H1 (cell line): Measurements from ENCODE around the gene MAP7. TPM values are rescaled to one million over a fixed set of nuclear protein-coding genes. Genes with fewer than 3 reads are reported as not detected.

ENCODE experiments used
- CTCF ChIA-PET: fragments of 300-600 bp; sonication (Branson Sonifier 250); formaldehyde crosslinking; loops from one replicate; lab custom pipeline; 2021; ENCODE audit not compliant: partially characterized antibody; lab: Charles Lee
- POLR2A ChIA-PET: fragments of 300-600 bp; sonication (Branson Sonifier 250); formaldehyde crosslinking; loops from one replicate; lab custom pipeline; 2021; ENCODE audit warnings: inconsistent platforms; ENCODE audit not compliant: partially characterized antibody; lab: Charles Lee
- DNase-seq, 2 experiments: peaks; one replicate each; pipeline versions ENCODE4 v3.0.0 to v3.0.0-alpha.2; 2010 to 2022; ENCODE audit warnings: low spot score in 2 of 2, low read depth in 1 of 2, mixed read lengths in 1 of 2
- FAIRE-seq: peaks from 2 replicates; lab custom pipeline; 2011; peaks lifted over from hg19 to GRCh38; lab: Jason Lieb, UNC
- H2AFZ ChIP-seq: 2 replicates; pipeline ENCODE4 v1.8.1; 2012; ENCODE audit warnings: low read length, inconsistent platforms
- H2AK5ac ChIP-seq: 2 replicates; pipeline ENCODE4 v1.6.1; 2013; ENCODE audit warnings: low read depth, low read length
- H2BK120ac ChIP-seq: replicated peaks from 2 replicates; pipeline ENCODE3; 2013; ENCODE audit warnings: low read depth, low read length, inconsistent platforms
- H2BK12ac ChIP-seq: 2 replicates; pipeline ENCODE4 v1.6.1; 2013; ENCODE audit warnings: low read depth, low read length
- H2BK15ac ChIP-seq: 2 replicates; pipeline ENCODE4 v1.6.1; 2013; ENCODE audit warnings: low read length
- H2BK20ac ChIP-seq: 2 replicates; pipeline ENCODE4 v1.6.1; 2013; ENCODE audit warnings: low read length
- H2BK5ac ChIP-seq: 2 replicates; pipeline ENCODE4 v1.6.1; 2013; ENCODE audit warnings: low read depth, low read length
- H3K14ac ChIP-seq: 2 replicates; pipeline ENCODE4 v1.6.1; 2013; ENCODE audit warnings: inconsistent platforms; ENCODE audit not compliant: insufficient read length
- H3K18ac ChIP-seq: 2 replicates; pipeline ENCODE4 v1.6.1; 2013; ENCODE audit warnings: low read length; ENCODE audit errors: extremely low read depth
- H3K23ac ChIP-seq: 2 replicates; pipeline ENCODE4 v1.6.1; 2013; ENCODE audit warnings: inconsistent platforms; ENCODE audit not compliant: insufficient read length
- H3K23me2 ChIP-seq: 2 replicates; pipeline ENCODE4 v1.6.1; 2013; ENCODE audit warnings: low read depth, low read length
- H3K27ac ChIP-seq: 2 replicates; pipeline ENCODE4 v1.6.1; 2011; ENCODE audit warnings: low read depth, low read length, inconsistent platforms
- H3K27me3 ChIP-seq, 4 experiments: replicated peaks in 1 of 4; 1 replicate in 1 of 4; 2 replicates in 3 of 4; pipeline versions ENCODE4 v1.6.1 to v1.8.1; 2011 to 2013; ENCODE audit warnings: low read length in 3 of 4, mild to moderate bottlenecking in 3 of 4, inconsistent platforms in 2 of 4, mixed read lengths in 2 of 4, moderate library complexity in 1 of 4; ENCODE audit not compliant: control insufficient read depth in 3 of 4, insufficient read depth in 3 of 4; ENCODE audit errors: extremely low read depth in 1 of 4
- H3K36me3 ChIP-seq, 4 experiments: 2 replicates each; pipeline versions ENCODE4 v1.6.1 to v1.8.1; 2011 to 2013; ENCODE audit warnings: mild to moderate bottlenecking in 4 of 4, low read length in 3 of 4, moderate library complexity in 2 of 4, control low read depth in 1 of 4, inconsistent platforms in 1 of 4; ENCODE audit not compliant: insufficient read depth in 4 of 4, control insufficient read depth in 2 of 4
- H3K4ac ChIP-seq: replicated peaks from 2 replicates; pipeline ENCODE3; 2013; ENCODE audit warnings: low read length, low read depth, mixed read lengths, inconsistent platforms; ENCODE audit not compliant: insufficient read length
- H3K4me1 ChIP-seq, 4 experiments: replicated peaks in 1 of 4; 1 replicate in 1 of 4; 2 replicates in 3 of 4; pipeline versions ENCODE4 v1.6.1 to v1.8.1; 2011 to 2013; ENCODE audit warnings: low read length in 3 of 4, inconsistent platforms in 2 of 4, mixed read lengths in 1 of 4; ENCODE audit not compliant: insufficient read depth in 4 of 4, control insufficient read depth in 3 of 4
- H3K4me2 ChIP-seq, 2 experiments: 2 replicates each; pipeline versions ENCODE4 v1.6.1 to v1.8.1; 2011 to 2013; ENCODE audit warnings: low read depth in 2 of 2, low read length in 2 of 2, control low read depth in 1 of 2, inconsistent platforms in 1 of 2, mild to moderate bottlenecking in 1 of 2; ENCODE audit not compliant: insufficient read depth in 1 of 2
- H3K4me3 ChIP-seq, 4 experiments: fragments of 200-600, 300-600 bp in 1 of 4; sonication (generic), shearing (Covaris generic), sonication (Bioruptor Twin) in 1 of 4; 2 replicates each; pipeline versions ENCODE4 v1.5.1 to v1.8.1; 2011 to 2016; ENCODE audit warnings: low read length in 4 of 4, low read depth in 3 of 4, control low read depth in 2 of 4, inconsistent platforms in 2 of 4, mild to moderate bottlenecking in 2 of 4, mixed read lengths in 1 of 4, moderate library complexity in 1 of 4; ENCODE audit not compliant: insufficient read depth in 2 of 4; ENCODE audit errors: extremely low read depth in 1 of 4
- H3K56ac ChIP-seq: replicated peaks from 2 replicates; pipeline ENCODE3; 2013; ENCODE audit warnings: low read depth, mild to moderate bottlenecking, mixed read lengths, low read length, inconsistent platforms; ENCODE audit not compliant: insufficient read length
- H3K79me1 ChIP-seq: 2 replicates; pipeline ENCODE4 v1.6.1; 2013; ENCODE audit warnings: low read depth, low read length, control low read depth
- H3K79me2 ChIP-seq, 2 experiments: 2 replicates each; pipeline versions ENCODE4 v1.6.1 to v1.8.1; 2012 to 2013; ENCODE audit warnings: low read length in 2 of 2, mild to moderate bottlenecking in 2 of 2, inconsistent platforms in 1 of 2; ENCODE audit not compliant: insufficient read depth in 2 of 2, control insufficient read depth in 1 of 2
- H3K9ac ChIP-seq, 4 experiments: replicated peaks in 1 of 4; 1 replicate in 1 of 4; 2 replicates in 3 of 4; pipeline versions ENCODE4 v1.6.1 to v1.8.1; 2011 to 2013; ENCODE audit warnings: low read depth in 3 of 4, low read length in 3 of 4, control low read depth in 2 of 4, mild to moderate bottlenecking in 2 of 4, moderate library complexity in 2 of 4, inconsistent platforms in 1 of 4; ENCODE audit errors: extremely low read depth in 1 of 4
- H3K9me3 ChIP-seq, 2 experiments: 2 replicates each; pipeline versions ENCODE4 v1.6.1 to v1.8.1; 2012 to 2013; ENCODE audit warnings: mild to moderate bottlenecking in 2 of 2, moderate library complexity in 2 of 2, control low read depth in 1 of 2, inconsistent platforms in 1 of 2, low read depth in 1 of 2, low read length in 1 of 2, mixed read lengths in 1 of 2; ENCODE audit not compliant: insufficient read depth in 2 of 2
- H4K20me1 ChIP-seq, 2 experiments: replicated peaks in 1 of 2; 2 replicates each; pipeline versions ENCODE3 to v1.8.1; 2011 to 2013; ENCODE audit warnings: inconsistent platforms in 2 of 2, low read length in 2 of 2, mild to moderate bottlenecking in 1 of 2; ENCODE audit not compliant: insufficient read depth in 2 of 2, control insufficient read depth in 1 of 2
- H4K5ac ChIP-seq: 2 replicates; pipeline ENCODE4 v1.6.1; 2013; ENCODE audit warnings: low read length, low read depth, mixed read lengths, inconsistent platforms; ENCODE audit not compliant: insufficient read length
- H4K8ac ChIP-seq: 2 replicates; pipeline ENCODE4 v1.8.0; 2013; ENCODE audit warnings: mild to moderate bottlenecking, moderate library complexity, low read length, inconsistent platforms; ENCODE audit not compliant: insufficient read depth; ENCODE audit errors: extremely low read depth
- H4K91ac ChIP-seq: replicated peaks from 2 replicates; pipeline ENCODE3; 2013; ENCODE audit warnings: low read length, mixed read lengths, inconsistent platforms; ENCODE audit not compliant: insufficient read length
- BACH1 ChIP-seq: IDR thresholded peaks from 2 replicates; pipeline ENCODE4 v1.6.1; 2012; ENCODE audit warnings: low read length, improper control_type of control experiment
- CEBPB ChIP-seq: IDR thresholded peaks from 2 replicates; pipeline ENCODE4 v1.6.1; 2012; ENCODE audit warnings: low read depth, low read length
- CHD2 ChIP-seq: IDR thresholded peaks from 2 replicates; pipeline ENCODE4 v1.6.1; 2012; ENCODE audit warnings: low read length, improper control_type of control experiment
- CREB1 ChIP-seq: IDR thresholded peaks from 2 replicates; pipeline ENCODE4 v1.6.1; 2012; ENCODE audit warnings: inconsistent platforms
- EGR1 ChIP-seq: IDR thresholded peaks from 2 replicates; pipeline ENCODE4 v1.6.1; 2011; ENCODE audit warnings: low read depth, low read length, borderline replicate concordance
- FOSL1 ChIP-seq: IDR thresholded peaks from 2 replicates; pipeline ENCODE4 v1.6.1; 2011; ENCODE audit warnings: mild to moderate bottlenecking, low read depth, low read length, moderate library complexity; ENCODE audit not compliant: insufficient read depth
- JUND ChIP-seq: IDR thresholded peaks from 2 replicates; pipeline ENCODE4 v1.6.1; 2011; ENCODE audit warnings: mild to moderate bottlenecking, improper control_type of control experiment, low read length
- POLR2A ChIP-seq, 2 experiments: IDR thresholded peaks; 1 replicate in 1 of 2; 2 replicates in 1 of 2; pipeline ENCODE4 v1.6.1; 2011; ENCODE audit warnings: low read depth in 2 of 2, low read length in 2 of 2, mild to moderate bottlenecking in 2 of 2; ENCODE audit errors: control extremely low read depth in 1 of 2
- POLR2AphosphoS5 ChIP-seq: IDR thresholded peaks from 2 replicates; pipeline ENCODE4 v1.6.1; 2011; ENCODE audit warnings: low read depth, low read length
- RBBP5 ChIP-seq: IDR thresholded peaks from 2 replicates; pipeline ENCODE4 v1.7.1; 2012; ENCODE audit warnings: low read depth, mild to moderate bottlenecking, inconsistent platforms, low read length, moderate library complexity, borderline replicate concordance
- TAF7 ChIP-seq: optimal IDR thresholded peaks from 2 replicates; pipeline ENCODE3; 2011; ENCODE audit warnings: low read depth, mild to moderate bottlenecking, inconsistent platforms, low read length, moderate library complexity, borderline replicate concordance
- WGBS, 2 experiments: shearing (Covaris generic) in 1 of 2; methylation state at CpG; one replicate each; pipeline versions ENCODE4 v1.1.6 to v1.1.7; 2013 to 2015; ENCODE audit warnings: low lambda C conversion rate in 2 of 2, mixed read lengths in 2 of 2, inconsistent platforms in 1 of 2, low coverage in 1 of 2, missing lambda C conversion rate in 1 of 2; ENCODE audit not compliant: insufficient replicate concordance in 2 of 2, insufficient coverage in 1 of 2, insufficient read length in 1 of 2; ENCODE audit errors: extremely low coverage in 1 of 2, missing lambda C conversion rate in 1 of 2; 5-methylcytosine and 5-hydroxymethylcytosine counted together
- polyA plus RNA-seq, 7 experiments: library from polyadenylated mRNA; depleted of rRNA in 3 of 7; stranded (reverse) in 5 of 7; unstranded in 2 of 7; fragments of >200 nt in 5 of 7; fragments of 200-250 nt in 2 of 7; gene quantifications; 1 replicate in 5 of 7; 2 replicates in 1 of 7; 4 replicates in 1 of 7; pipeline versions ENCODE4 v1.2.1 to v1.2.3, GENCODE V29; 2011 to 2013; ENCODE audit warnings: missing spikeins in 2 of 7, mixed read lengths in 2 of 7
- total RNA-seq: library from RNA; stranded (reverse); fragmentation: NEBNext Ultra II Directional; extraction: Animal tissue kit (Norgen Biotek cat#: 25700); gene quantifications from 2 replicates; pipeline ENCODE4 v1.2.1, GENCODE V29; 2021
- TF ChIP-seq, protein P1 (sequence below): IDR thresholded peaks from 2 replicates; pipeline ENCODE4 v1.6.1; 2011; ENCODE audit warnings: low read depth, mild to moderate bottlenecking, low read length; ENCODE audit not compliant: insufficient read depth

The MAP7 gene
- total and polyA plus RNA-seq, 2 of the 8 experiments (the other 6 are each of a cell fraction or from before 2014, with no cell fraction given): 13.5 to 66.9 TPM

DNA sequence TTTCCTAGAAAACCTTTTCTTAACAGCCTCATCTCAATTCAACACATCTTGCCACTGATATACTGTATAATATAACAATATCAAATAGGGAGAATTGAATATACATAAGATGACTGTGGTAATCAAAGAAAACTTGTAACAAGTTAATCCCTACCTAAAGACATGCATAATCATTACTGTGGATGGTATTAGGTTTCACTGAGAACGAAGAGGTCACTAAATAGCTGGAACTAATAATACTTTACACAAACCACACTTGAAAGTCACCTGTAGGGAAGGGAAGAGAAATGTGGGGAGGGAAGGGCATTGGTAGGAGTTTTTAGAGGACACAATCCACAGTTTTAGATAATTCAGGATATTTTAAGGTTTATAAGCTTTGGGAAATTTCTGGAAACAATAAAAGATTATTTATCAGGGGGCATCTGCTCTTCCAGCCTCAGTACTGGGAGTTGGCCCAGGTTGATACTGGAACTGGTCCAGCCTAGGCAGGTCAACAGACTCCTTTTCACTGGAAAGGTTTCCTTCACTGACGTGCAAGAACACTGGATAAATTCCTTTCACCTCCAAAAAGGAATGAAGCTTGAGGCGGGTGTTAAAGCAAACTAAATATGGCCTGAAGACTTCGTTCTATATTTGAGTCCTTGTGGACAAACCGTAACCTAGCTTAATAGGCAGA lies 44.0 kb downstream of the MAP7 start:
- 72% methylated on average over 5 of the region's 5 CpGs; no CpG with 5 or more reads in 1 of the 2 experiments for WGBS, 2 experiments
- no peaks in the 10 kb centered on the region; the same call in 1 of the 2 replicates for H3K79me1 ChIP-seq

More for the DNA sequence above, 44.0 kb downstream of the MAP7 start:
- Histone ChIP-seq H3K79me2 (peaks cover 0 to 66% of the 10 kb centered on the region in 2 experiments; a peak in 3 of 4 replicates), H3K4me3 (no peak overlapping the region), H4K20me1 (no peaks in the 10 kb centered on the region), H3K18ac (no peak overlapping the region), H3K27me3 (no peaks in the 10 kb centered on the region), H3K14ac (no peak overlapping the region), H3K9me3 (no peaks in the 10 kb centered on the region), H2BK120ac (no peak overlapping the region), H2BK15ac (no peak overlapping the region), H4K5ac (no peak overlapping the region), H3K23ac (no peak overlapping the region), H2BK12ac (no peak overlapping the region), H4K91ac (no peak overlapping the region), H2AK5ac (no peak overlapping the region), H2BK20ac (no peak overlapping the region), H3K4me1 (peaks cover 0 to 25% (median 17%) of the 10 kb centered on the region in 4 experiments; a peak in 6 of 7 replicates), H3K56ac (no peak overlapping the region), H3K23me2 (no peaks in the 10 kb centered on the region), H3K4me2 (no peak overlapping the region), H3K27ac (no peak overlapping the region), H2BK5ac (no peak overlapping the region), H2AFZ (no peak overlapping the region), H4K8ac (no peak overlapping the region), H3K9ac (no peak overlapping the region), H3K36me3 (no peaks in the 10 kb centered on the region), H3K4ac (no peak overlapping the region)
- POLR2A ChIA-PET: interaction anchor here (0.6 kb wide), 1 partner anchor 189 kb away, joined by 3 read pairs; no protein-coding TSS in a partner anchor
- CTCF ChIA-PET: interaction anchor here (1.5 kb wide), 1 partner anchor 14 kb away, joined by 3 read pairs; no protein-coding TSS in a partner anchor
- TF ChIP-seq CEBPB (no peak), RBBP5 (no peak), FOSL1 (no peak), CHD2 (no peak), BACH1 (no peak), CREB1 (no peak), POLR2AphosphoS5 (no peak), EGR1 (no peak), POLR2A (IDR thresholded peaks at IDR 0.05; ENCODE audit: control extremely low read depth in 1 of 2, low read depth in 2 of 2, low read length in 2 of 2) (no peak), JUND (no peak), TAF7 (no peak)
- TF ChIP-seq, protein P1, sequence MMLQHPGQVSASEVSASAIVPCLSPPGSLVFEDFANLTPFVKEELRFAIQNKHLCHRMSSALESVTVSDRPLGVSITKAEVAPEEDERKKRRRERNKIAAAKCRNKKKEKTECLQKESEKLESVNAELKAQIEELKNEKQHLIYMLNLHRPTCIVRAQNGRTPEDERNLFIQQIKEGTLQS: no peak
- FAIRE-seq (no peak), DNase-seq (no peak)
